CD14-positive monocyte (primary cell): ENCODE measurements around the gene AOAH. TPM values are rescaled to one million over a fixed set of nuclear protein-coding genes. Genes with fewer than 3 reads are reported as not detected.
A peak's percentile ranks its signal among the peaks of the same experiment; 100 is the strongest.

Experiments used
- DNase-seq, 3 donors: peaks; one replicate each; pipeline ENCODE4 v3.0.0-alpha.2; 2011 to 2022
- H2AFZ ChIP-seq: 2 replicates; pipeline ENCODE4 v1.6.0; 2012; ENCODE audit warnings: mild to moderate bottlenecking, low read depth, low read length, inconsistent platforms; ENCODE audit not compliant: insufficient read depth, poor library complexity, severe bottlenecking
- H3K27ac ChIP-seq, 2 donors: 1 replicate in 1 of 2; 2 replicates in 1 of 2; pipeline ENCODE4 v1.5.1; 2012 to 2013; ENCODE audit warnings: low read length in 2 of 2, control low read depth in 1 of 2, inconsistent platforms in 1 of 2, low read depth in 1 of 2, mild to moderate bottlenecking in 1 of 2
- H3K27me3 ChIP-seq, 2 donors: one replicate each; pipeline versions ENCODE4 v1.6.0 to v1.6.1; 2011 to 2013; ENCODE audit warnings: low read length in 2 of 2; ENCODE audit not compliant: control insufficient read depth in 2 of 2, insufficient read depth in 2 of 2
- H3K36me3 ChIP-seq, 2 donors: replicated peaks in 1 of 2; 1 replicate in 1 of 2; 2 replicates in 1 of 2; pipeline versions ENCODE4 v1.5.1 to v1.6.1; 2012 to 2013; ENCODE audit warnings: low read length in 2 of 2, control low read depth in 1 of 2, inconsistent platforms in 1 of 2, mild to moderate bottlenecking in 1 of 2; ENCODE audit not compliant: insufficient read depth in 2 of 2, control insufficient read depth in 1 of 2
- H3K4me1 ChIP-seq, 2 donors: 1 replicate in 1 of 2; 2 replicates in 1 of 2; pipeline versions ENCODE4 v1.5.1 to v1.6.1; 2012 to 2013; ENCODE audit warnings: low read length in 2 of 2, control low read depth in 1 of 2, inconsistent platforms in 1 of 2, mild to moderate bottlenecking in 1 of 2, moderate library complexity in 1 of 2; ENCODE audit not compliant: insufficient read depth in 2 of 2, control insufficient read depth in 1 of 2
- H3K4me2 ChIP-seq: replicated peaks from 2 replicates; pipeline ENCODE3; 2012; ENCODE audit warnings: low read length, moderate library complexity, mild to moderate bottlenecking; ENCODE audit not compliant: poor library complexity, severe bottlenecking; ENCODE audit errors: extremely low read depth
- H3K4me3 ChIP-seq, 3 experiments: fragments of 200-600 bp in 1 of 3; sonication (generic) in 1 of 3; replicated peaks in 1 of 3; 1 replicate in 2 of 3; 2 replicates in 1 of 3; pipeline ENCODE4 v1.5.1; 2011 to 2013; ENCODE audit warnings: low read length in 3 of 3, mild to moderate bottlenecking in 3 of 3, control low read depth in 2 of 3, low read depth in 2 of 3, inconsistent platforms in 1 of 3, moderate library complexity in 1 of 3
- H3K79me2 ChIP-seq: 2 replicates; pipeline ENCODE4 v1.6.0; 2012; ENCODE audit warnings: mild to moderate bottlenecking, control low read depth, inconsistent platforms, low read length, moderate library complexity; ENCODE audit not compliant: insufficient read depth
- H3K9ac ChIP-seq: 2 replicates; pipeline ENCODE4 v1.6.0; 2017; ENCODE audit warnings: low read length, mild to moderate bottlenecking; ENCODE audit not compliant: insufficient read depth, poor library complexity, severe bottlenecking
- H3K9me3 ChIP-seq, 2 donors: replicated peaks in 1 of 2; 1 replicate in 1 of 2; 2 replicates in 1 of 2; pipeline versions ENCODE4 v1.5.1 to v1.6.1; 2012 to 2013; ENCODE audit warnings: low read length in 2 of 2, control low read depth in 1 of 2; ENCODE audit not compliant: control insufficient read depth in 1 of 2, insufficient read depth in 1 of 2
- H4K20me1 ChIP-seq: 2 replicates; pipeline ENCODE4 v1.6.0; 2012; ENCODE audit warnings: mild to moderate bottlenecking, low read length, control low read depth, moderate library complexity; ENCODE audit not compliant: insufficient read depth
- H3K27ac Mint-ChIP-seq, 7 donors: one replicate each; pipeline ENCODE4 v1.8.0; 2020; ENCODE audit warnings: mild to moderate bottlenecking in 7 of 7, mixed read lengths in 7 of 7, moderate library complexity in 6 of 7, inconsistent platforms in 2 of 7
- H3K27me3 Mint-ChIP-seq, 3 donors: one replicate each; pipeline ENCODE4 v1.8.0; 2021 to 2022; ENCODE audit warnings: low read depth in 3 of 3, mild to moderate bottlenecking in 3 of 3, mixed read lengths in 3 of 3, moderate library complexity in 3 of 3, inconsistent platforms in 1 of 3
- H3K36me3 Mint-ChIP-seq, 2 donors: one replicate each; pipeline ENCODE4 v1.8.0; 2020; ENCODE audit warnings: mixed read lengths in 2 of 2, inconsistent platforms in 1 of 2, mild to moderate bottlenecking in 1 of 2
- H3K4me1 Mint-ChIP-seq: one replicate; pipeline ENCODE4 v1.8.0; 2020; ENCODE audit warnings: mild to moderate bottlenecking, mixed read lengths
- H3K4me3 Mint-ChIP-seq, 2 donors: one replicate each; pipeline ENCODE4 v1.8.0; 2020; ENCODE audit warnings: mild to moderate bottlenecking in 2 of 2, mixed read lengths in 2 of 2, moderate library complexity in 1 of 2
- H3K9me3 Mint-ChIP-seq, 7 donors: one replicate each; pipeline ENCODE4 v1.8.0; 2020 to 2022; ENCODE audit warnings: mixed read lengths in 7 of 7, mild to moderate bottlenecking in 6 of 7, moderate library complexity in 6 of 7, inconsistent platforms in 2 of 7
- WGBS: methylation state at CpG from one replicate; pipeline ENCODE4 v1.1.5; 2013; ENCODE audit warnings: missing lambda C conversion rate; ENCODE audit not compliant: insufficient coverage; 5-methylcytosine and 5-hydroxymethylcytosine counted together
- intact Hi-C, 2 donors: fragments of 100-400 bp; cut with micrococcal nuclease; formaldehyde crosslinking; loops; one replicate each; pipeline versions ENCODE4 v1.15.0 to v1.15.1; 2023
- polyA plus RNA-seq, 3 donors: library from polyadenylated mRNA; depleted of rRNA in 1 of 3; unstranded in 2 of 3; stranded (reverse) in 1 of 3; fragments of 300-500 nt in 2 of 3; fragments of >200 nt in 1 of 3; fragmentation: Illumina TruSeq in 2 of 3; gene quantifications; 1 replicate in 2 of 3; 2 replicates in 1 of 3; pipeline ENCODE4 v1.2.3, GENCODE V29; 2012 to 2021
- TF ChIP-seq, protein P1 (sequence below): fragments of 200-600 bp; IDR thresholded peaks from one replicate; pipeline ENCODE4 v1.8.0; 2022; ENCODE audit warnings: antibody characterized with exemption, mild to moderate bottlenecking

Gene AOAH
- polyA plus RNA-seq, 3 donors, result 305 to 467 (median 349) TPM

GRCh38 chr7:36601601-36602000, 122.7 kb downstream of the AOAH start:
- H3K27ac ChIP-seq, result peak overlapping the region in 1 of 2 donors; percentile 63
- intact Hi-C loops, result no loop called here

DNA sequence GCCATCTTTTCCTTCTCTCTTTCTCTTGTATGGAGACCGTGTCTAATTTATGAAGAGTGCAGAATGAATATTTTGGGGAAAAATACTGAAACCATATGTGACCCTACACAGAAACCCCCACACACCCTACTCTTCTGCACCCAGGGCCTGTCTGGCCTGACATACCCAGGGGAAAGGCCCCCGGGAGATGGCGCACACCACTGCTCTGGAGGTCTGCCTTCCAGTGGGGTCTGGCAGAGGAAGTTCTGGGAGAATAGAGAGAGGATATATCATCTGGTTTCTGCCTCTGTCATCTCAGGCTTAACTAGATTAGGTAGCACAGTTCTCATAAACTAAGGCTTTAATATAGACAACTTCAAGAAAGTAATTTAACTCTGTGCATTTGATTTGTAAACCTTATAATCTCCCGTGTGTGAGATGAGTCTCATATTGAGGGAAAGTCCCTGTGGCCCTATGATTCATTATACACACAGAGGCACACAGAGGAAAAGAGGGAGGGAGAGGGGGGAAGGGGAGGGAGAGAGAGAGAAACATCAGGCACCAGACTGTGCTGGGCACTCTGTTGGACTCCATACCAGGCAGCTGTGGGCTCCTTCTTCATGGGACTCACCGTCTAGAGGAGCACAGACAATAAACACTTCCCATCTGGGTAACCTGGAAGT, 123.3 kb downstream of the AOAH start:
- Histone ChIP-seq H4K20me1 (peaks cover 98% of the 10 kb centered on the region), H3K9me3 (no peaks in the 10 kb centered on the region), H3K27ac (peak overlapping the region; percentile 62 to 63), H3K27me3 (no peaks in the 10 kb centered on the region), H3K4me3 (no peak overlapping the region), H3K79me2 (no peaks in the 10 kb centered on the region), H3K36me3 (peaks cover 68 to 100% of the 10 kb centered on the region in 2 donors), H3K9ac (no peak overlapping the region), H3K4me2 (no peak overlapping the region), H3K4me1 (peaks cover 17 to 23% of the 10 kb centered on the region in 2 donors), H2AFZ (no peak overlapping the region)
- Mint-ChIP-seq H3K27me3 (no peaks in the 10 kb centered on the region), H3K36me3 (peaks cover 87 to 93% of the 10 kb centered on the region in 2 donors), H3K27ac (peak overlapping the region in 6 of 7 donors; percentile 63 to 91 (median 84)), H3K9me3 (no peaks in the 10 kb centered on the region), H3K4me1 (peaks cover 36% of the 10 kb centered on the region), H3K4me3 (no peak overlapping the region)
- intact Hi-C loops, result no loop called here
- WGBS, result no CpG with 5 or more reads among the region's 5 CpGs
- TF ChIP-seq, protein P1, sequence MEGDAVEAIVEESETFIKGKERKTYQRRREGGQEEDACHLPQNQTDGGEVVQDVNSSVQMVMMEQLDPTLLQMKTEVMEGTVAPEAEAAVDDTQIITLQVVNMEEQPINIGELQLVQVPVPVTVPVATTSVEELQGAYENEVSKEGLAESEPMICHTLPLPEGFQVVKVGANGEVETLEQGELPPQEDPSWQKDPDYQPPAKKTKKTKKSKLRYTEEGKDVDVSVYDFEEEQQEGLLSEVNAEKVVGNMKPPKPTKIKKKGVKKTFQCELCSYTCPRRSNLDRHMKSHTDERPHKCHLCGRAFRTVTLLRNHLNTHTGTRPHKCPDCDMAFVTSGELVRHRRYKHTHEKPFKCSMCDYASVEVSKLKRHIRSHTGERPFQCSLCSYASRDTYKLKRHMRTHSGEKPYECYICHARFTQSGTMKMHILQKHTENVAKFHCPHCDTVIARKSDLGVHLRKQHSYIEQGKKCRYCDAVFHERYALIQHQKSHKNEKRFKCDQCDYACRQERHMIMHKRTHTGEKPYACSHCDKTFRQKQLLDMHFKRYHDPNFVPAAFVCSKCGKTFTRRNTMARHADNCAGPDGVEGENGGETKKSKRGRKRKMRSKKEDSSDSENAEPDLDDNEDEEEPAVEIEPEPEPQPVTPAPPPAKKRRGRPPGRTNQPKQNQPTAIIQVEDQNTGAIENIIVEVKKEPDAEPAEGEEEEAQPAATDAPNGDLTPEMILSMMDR, result no peak
- DNase-seq, result peak in 2 of 3 donors; percentile 7 to 69

More at GRCh38 chr7:36601601-36602000, 122.7 kb downstream of the AOAH start:
- H3K4me1 Mint-ChIP-seq, result peaks cover 36% of the 10 kb centered on the region
- H3K4me1 ChIP-seq, result peaks cover 17 to 23% of the 10 kb centered on the region in 2 donors
- H3K27ac Mint-ChIP-seq, result peak overlapping the region in 6 of 7 donors; percentile 40 to 91 (median 60)
- DNase-seq, result no peak
- peaks cover 100% of the 10 kb centered on the region for H4K20me1 ChIP-seq
- H3K9me3 ChIP-seq, result no peaks in the 10 kb centered on the region
- TF ChIP-seq, protein P1, result no peak
- H3K36me3 ChIP-seq, result peaks cover 66 to 100% of the 10 kb centered on the region in 2 donors
- H3K9me3 Mint-ChIP-seq, result no peaks in the 10 kb centered on the region
- no peak overlapping the region for H3K9ac ChIP-seq
- H2AFZ ChIP-seq, result no peak overlapping the region
- H3K4me2 ChIP-seq, result no peak overlapping the region
- H3K27me3 ChIP-seq, result no peaks in the 10 kb centered on the region
- no peaks in the 10 kb centered on the region for H3K27me3 Mint-ChIP-seq
- no peak overlapping the region for H3K4me3 Mint-ChIP-seq
- no peak overlapping the region for H3K4me3 ChIP-seq
- peaks cover 87 to 93% of the 10 kb centered on the region in 2 donors for H3K36me3 Mint-ChIP-seq
- 84% methylated on average over 2 of the region's 3 CpGs for WGBS
- H3K79me2 ChIP-seq, result no peaks in the 10 kb centered on the region
